H1 (cell line): Measurements from ENCODE around the gene POU3F1. TPM values are rescaled to one million over a fixed set of nuclear protein-coding genes. Genes with fewer than 3 reads are reported as not detected.

ENCODE experiments used
- CTCF ChIA-PET: fragments of 300-600 bp; sonication (Branson Sonifier 250); formaldehyde crosslinking; loops from one replicate; lab custom pipeline; 2021; ENCODE audit not compliant: partially characterized antibody; lab: Charles Lee
- POLR2A ChIA-PET: fragments of 300-600 bp; sonication (Branson Sonifier 250); formaldehyde crosslinking; loops from one replicate; lab custom pipeline; 2021; ENCODE audit warnings: inconsistent platforms; ENCODE audit not compliant: partially characterized antibody; lab: Charles Lee
- DNase-seq, 2 experiments: peaks; one replicate each; pipeline versions ENCODE4 v3.0.0 to v3.0.0-alpha.2; 2010 to 2022; ENCODE audit warnings: low spot score in 2 of 2, low read depth in 1 of 2, mixed read lengths in 1 of 2
- FAIRE-seq: peaks from 2 replicates; lab custom pipeline; 2011; peaks lifted over from hg19 to GRCh38; lab: Jason Lieb, UNC
- H2AFZ ChIP-seq: 2 replicates; pipeline ENCODE4 v1.8.1; 2012; ENCODE audit warnings: low read length, inconsistent platforms
- H2AK5ac ChIP-seq: 2 replicates; pipeline ENCODE4 v1.6.1; 2013; ENCODE audit warnings: low read depth, low read length
- H2BK120ac ChIP-seq: replicated peaks from 2 replicates; pipeline ENCODE3; 2013; ENCODE audit warnings: low read depth, low read length, inconsistent platforms
- H2BK12ac ChIP-seq: 2 replicates; pipeline ENCODE4 v1.6.1; 2013; ENCODE audit warnings: low read depth, low read length
- H2BK15ac ChIP-seq: 2 replicates; pipeline ENCODE4 v1.6.1; 2013; ENCODE audit warnings: low read length
- H2BK20ac ChIP-seq: 2 replicates; pipeline ENCODE4 v1.6.1; 2013; ENCODE audit warnings: low read length
- H2BK5ac ChIP-seq: 2 replicates; pipeline ENCODE4 v1.6.1; 2013; ENCODE audit warnings: low read depth, low read length
- H3K14ac ChIP-seq: 2 replicates; pipeline ENCODE4 v1.6.1; 2013; ENCODE audit warnings: inconsistent platforms; ENCODE audit not compliant: insufficient read length
- H3K18ac ChIP-seq: 2 replicates; pipeline ENCODE4 v1.6.1; 2013; ENCODE audit warnings: low read length; ENCODE audit errors: extremely low read depth
- H3K23ac ChIP-seq: 2 replicates; pipeline ENCODE4 v1.6.1; 2013; ENCODE audit warnings: inconsistent platforms; ENCODE audit not compliant: insufficient read length
- H3K23me2 ChIP-seq: 2 replicates; pipeline ENCODE4 v1.6.1; 2013; ENCODE audit warnings: low read depth, low read length
- H3K27ac ChIP-seq: 2 replicates; pipeline ENCODE4 v1.6.1; 2011; ENCODE audit warnings: low read depth, low read length, inconsistent platforms
- H3K27me3 ChIP-seq, 4 experiments: replicated peaks in 1 of 4; 1 replicate in 1 of 4; 2 replicates in 3 of 4; pipeline versions ENCODE4 v1.6.1 to v1.8.1; 2011 to 2013; ENCODE audit warnings: low read length in 3 of 4, mild to moderate bottlenecking in 3 of 4, inconsistent platforms in 2 of 4, mixed read lengths in 2 of 4, moderate library complexity in 1 of 4; ENCODE audit not compliant: control insufficient read depth in 3 of 4, insufficient read depth in 3 of 4; ENCODE audit errors: extremely low read depth in 1 of 4
- H3K36me3 ChIP-seq, 4 experiments: 2 replicates each; pipeline versions ENCODE4 v1.6.1 to v1.8.1; 2011 to 2013; ENCODE audit warnings: mild to moderate bottlenecking in 4 of 4, low read length in 3 of 4, moderate library complexity in 2 of 4, control low read depth in 1 of 4, inconsistent platforms in 1 of 4; ENCODE audit not compliant: insufficient read depth in 4 of 4, control insufficient read depth in 2 of 4
- H3K4ac ChIP-seq: replicated peaks from 2 replicates; pipeline ENCODE3; 2013; ENCODE audit warnings: low read length, low read depth, mixed read lengths, inconsistent platforms; ENCODE audit not compliant: insufficient read length
- H3K4me1 ChIP-seq, 4 experiments: replicated peaks in 1 of 4; 1 replicate in 1 of 4; 2 replicates in 3 of 4; pipeline versions ENCODE4 v1.6.1 to v1.8.1; 2011 to 2013; ENCODE audit warnings: low read length in 3 of 4, inconsistent platforms in 2 of 4, mixed read lengths in 1 of 4; ENCODE audit not compliant: insufficient read depth in 4 of 4, control insufficient read depth in 3 of 4
- H3K4me2 ChIP-seq, 2 experiments: 2 replicates each; pipeline versions ENCODE4 v1.6.1 to v1.8.1; 2011 to 2013; ENCODE audit warnings: low read depth in 2 of 2, low read length in 2 of 2, control low read depth in 1 of 2, inconsistent platforms in 1 of 2, mild to moderate bottlenecking in 1 of 2; ENCODE audit not compliant: insufficient read depth in 1 of 2
- H3K4me3 ChIP-seq, 4 experiments: fragments of 200-600, 300-600 bp in 1 of 4; sonication (generic), shearing (Covaris generic), sonication (Bioruptor Twin) in 1 of 4; 2 replicates each; pipeline versions ENCODE4 v1.5.1 to v1.8.1; 2011 to 2016; ENCODE audit warnings: low read length in 4 of 4, low read depth in 3 of 4, control low read depth in 2 of 4, inconsistent platforms in 2 of 4, mild to moderate bottlenecking in 2 of 4, mixed read lengths in 1 of 4, moderate library complexity in 1 of 4; ENCODE audit not compliant: insufficient read depth in 2 of 4; ENCODE audit errors: extremely low read depth in 1 of 4
- H3K56ac ChIP-seq: replicated peaks from 2 replicates; pipeline ENCODE3; 2013; ENCODE audit warnings: low read depth, mild to moderate bottlenecking, mixed read lengths, low read length, inconsistent platforms; ENCODE audit not compliant: insufficient read length
- H3K79me1 ChIP-seq: 2 replicates; pipeline ENCODE4 v1.6.1; 2013; ENCODE audit warnings: low read depth, low read length, control low read depth
- H3K79me2 ChIP-seq, 2 experiments: 2 replicates each; pipeline versions ENCODE4 v1.6.1 to v1.8.1; 2012 to 2013; ENCODE audit warnings: low read length in 2 of 2, mild to moderate bottlenecking in 2 of 2, inconsistent platforms in 1 of 2; ENCODE audit not compliant: insufficient read depth in 2 of 2, control insufficient read depth in 1 of 2
- H3K9ac ChIP-seq, 4 experiments: replicated peaks in 1 of 4; 1 replicate in 1 of 4; 2 replicates in 3 of 4; pipeline versions ENCODE4 v1.6.1 to v1.8.1; 2011 to 2013; ENCODE audit warnings: low read depth in 3 of 4, low read length in 3 of 4, control low read depth in 2 of 4, mild to moderate bottlenecking in 2 of 4, moderate library complexity in 2 of 4, inconsistent platforms in 1 of 4; ENCODE audit errors: extremely low read depth in 1 of 4
- H3K9me3 ChIP-seq, 2 experiments: 2 replicates each; pipeline versions ENCODE4 v1.6.1 to v1.8.1; 2012 to 2013; ENCODE audit warnings: mild to moderate bottlenecking in 2 of 2, moderate library complexity in 2 of 2, control low read depth in 1 of 2, inconsistent platforms in 1 of 2, low read depth in 1 of 2, low read length in 1 of 2, mixed read lengths in 1 of 2; ENCODE audit not compliant: insufficient read depth in 2 of 2
- H4K20me1 ChIP-seq, 2 experiments: replicated peaks in 1 of 2; 2 replicates each; pipeline versions ENCODE3 to v1.8.1; 2011 to 2013; ENCODE audit warnings: inconsistent platforms in 2 of 2, low read length in 2 of 2, mild to moderate bottlenecking in 1 of 2; ENCODE audit not compliant: insufficient read depth in 2 of 2, control insufficient read depth in 1 of 2
- H4K5ac ChIP-seq: 2 replicates; pipeline ENCODE4 v1.6.1; 2013; ENCODE audit warnings: low read length, low read depth, mixed read lengths, inconsistent platforms; ENCODE audit not compliant: insufficient read length
- H4K8ac ChIP-seq: 2 replicates; pipeline ENCODE4 v1.8.0; 2013; ENCODE audit warnings: mild to moderate bottlenecking, moderate library complexity, low read length, inconsistent platforms; ENCODE audit not compliant: insufficient read depth; ENCODE audit errors: extremely low read depth
- H4K91ac ChIP-seq: replicated peaks from 2 replicates; pipeline ENCODE3; 2013; ENCODE audit warnings: low read length, mixed read lengths, inconsistent platforms; ENCODE audit not compliant: insufficient read length
- BCL11A ChIP-seq, 2 experiments: IDR thresholded peaks; one replicate each; pipeline ENCODE4 v1.6.1; 2011; ENCODE audit warnings: low read depth in 2 of 2, low read length in 2 of 2, mild to moderate bottlenecking in 2 of 2
- CHD2 ChIP-seq: IDR thresholded peaks from 2 replicates; pipeline ENCODE4 v1.6.1; 2012; ENCODE audit warnings: low read length, improper control_type of control experiment
- EGR1 ChIP-seq: IDR thresholded peaks from 2 replicates; pipeline ENCODE4 v1.6.1; 2011; ENCODE audit warnings: low read depth, low read length, borderline replicate concordance
- KDM1A ChIP-seq: fragments of 200-600, 300-600 bp; sonication (generic); IDR thresholded peaks from 2 replicates; pipeline ENCODE4 v1.7.1; 2016; ENCODE audit warnings: mild to moderate bottlenecking, low read length, borderline replicate concordance
- MAFK ChIP-seq: IDR thresholded peaks from 2 replicates; pipeline ENCODE4 v1.6.1; 2012; ENCODE audit warnings: low read depth, mild to moderate bottlenecking, improper control_type of control experiment, low read length
- ZNF274 ChIP-seq: IDR thresholded peaks from 2 replicates; pipeline ENCODE4 v1.7.0; 2012; ENCODE audit warnings: low read length, borderline replicate concordance; ENCODE audit errors: extremely low read depth
- WGBS, 2 experiments: shearing (Covaris generic) in 1 of 2; methylation state at CpG; one replicate each; pipeline versions ENCODE4 v1.1.6 to v1.1.7; 2013 to 2015; ENCODE audit warnings: low lambda C conversion rate in 2 of 2, mixed read lengths in 2 of 2, inconsistent platforms in 1 of 2, low coverage in 1 of 2, missing lambda C conversion rate in 1 of 2; ENCODE audit not compliant: insufficient replicate concordance in 2 of 2, insufficient coverage in 1 of 2, insufficient read length in 1 of 2; ENCODE audit errors: extremely low coverage in 1 of 2, missing lambda C conversion rate in 1 of 2; 5-methylcytosine and 5-hydroxymethylcytosine counted together
- polyA plus RNA-seq, 7 experiments: library from polyadenylated mRNA; depleted of rRNA in 3 of 7; stranded (reverse) in 5 of 7; unstranded in 2 of 7; fragments of >200 nt in 5 of 7; fragments of 200-250 nt in 2 of 7; gene quantifications; 1 replicate in 5 of 7; 2 replicates in 1 of 7; 4 replicates in 1 of 7; pipeline versions ENCODE4 v1.2.1 to v1.2.3, GENCODE V29; 2011 to 2013; ENCODE audit warnings: missing spikeins in 2 of 7, mixed read lengths in 2 of 7
- total RNA-seq: library from RNA; stranded (reverse); fragmentation: NEBNext Ultra II Directional; extraction: Animal tissue kit (Norgen Biotek cat#: 25700); gene quantifications from 2 replicates; pipeline ENCODE4 v1.2.1, GENCODE V29; 2021

Gene POU3F1
- total and polyA plus RNA-seq, 2 of the 8 experiments (the other 6 are each of a cell fraction or from before 2014, with no cell fraction given), result 4.2 to 10.8 TPM

DNA sequence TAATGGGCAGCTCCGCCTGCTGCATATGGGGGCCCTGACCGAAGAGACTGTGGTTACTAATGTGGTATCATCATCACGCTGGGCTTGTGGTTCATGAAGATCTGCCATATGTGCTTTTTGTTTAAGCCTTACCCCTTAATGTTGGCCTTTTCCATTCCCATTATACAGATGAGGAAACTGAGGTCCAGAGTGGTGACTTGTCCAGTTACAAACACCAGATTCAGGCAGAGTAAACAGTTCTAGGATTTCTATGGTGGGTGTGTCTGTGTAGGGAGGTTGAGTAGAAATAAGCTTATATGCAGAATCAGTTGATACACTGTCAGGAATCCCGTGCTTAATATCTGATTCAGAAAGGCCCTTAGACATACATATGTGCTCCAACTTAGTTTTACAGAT lies 33.4 kb downstream of the POU3F1 start:
- Histone ChIP-seq H3K36me3 (peaks cover 9 to 22% (median 14%) of the 10 kb centered on the region in 4 experiments; a peak in 7 of 8 replicates), H4K5ac (no peak overlapping the region), H3K14ac (no peak overlapping the region), H3K23ac (no peak overlapping the region), H3K4me3 (peak overlapping the region; percentile 87 to 96 (median 90)), H3K9me3 (no peaks in the 10 kb centered on the region), H3K27ac (0 out of 2 replicates have a peak overlapping the region, but pooled peaks have one; percentile 85), H2AK5ac (no peak overlapping the region), H3K27me3 (peaks cover 0 to 2% (median 0%) of the 10 kb centered on the region in 4 experiments; a peak in 1 of 7 replicates), H4K8ac (no peak overlapping the region), H2BK120ac (no peak overlapping the region), H3K9ac (peak overlapping the region; percentile 82 to 92 (median 90)), H3K79me2 (peaks cover 13 to 52% of the 10 kb centered on the region in 2 experiments), H4K91ac (no peak overlapping the region), H2BK15ac (no peak overlapping the region), H2BK5ac (0 out of 2 replicates have a peak overlapping the region, but pooled peaks have one; percentile 86), H3K4me2 (peak overlapping the region; percentile 74 to 84), H2AFZ (no peak overlapping the region), H2BK20ac (no peak overlapping the region), H3K23me2 (peaks cover 6% of the 10 kb centered on the region), H3K4me1 (peaks cover 0 to 9% (median 5%) of the 10 kb centered on the region in 4 experiments; a peak in 5 of 7 replicates), H4K20me1 (peaks cover 5 to 15% of the 10 kb centered on the region in 2 experiments), H2BK12ac (no peak overlapping the region; the same call in 1 of the 2 replicates), H3K56ac (no peak overlapping the region), H3K4ac (no peak overlapping the region), H3K18ac (peak overlapping the region; percentile 91; the same call in 1 of the 2 replicates), H3K79me1 (no peaks in the 10 kb centered on the region; the same call in 1 of the 2 replicates)
- FAIRE-seq (no peak), DNase-seq (no peak)
- TF ChIP-seq CHD2 (no peak), EGR1 (no peak), KDM1A (peak; percentile 80; the same call in 1 of the 2 replicates), MAFK (no peak), ZNF274 (no peak), BCL11A (IDR thresholded peaks at IDR 0.05; ENCODE audit: low read depth in 2 of 2, low read length in 2 of 2) (no peak)
- ChIA-PET POLR2A (interaction anchor here (0.6 to 3.6 kb wide), 16 partner anchors 9 to 478 kb away, joined by 3 to 28 read pairs (median 3); partner anchors contain the start of genes C1orf122, SF3A3 and YRDC), CTCF (interaction anchor here (0.7 to 15.9 kb wide), 10 partner anchors 11 to 574 kb away, joined by 3 to 211 read pairs (median 4); partner anchors contain the start of gene SF3A3)
- WGBS, 2 experiments, result 32% methylated on average over 4 of the region's 4 CpGs; no CpG with 5 or more reads in 1 of the 2 experiments
